T-helper 1 cell treated with Interleukin-12 subunit alpha and Interleukin-12 subunit beta and Interleukin-4 antibody, amounts not matched to agents 30 μg/mL and 1 μg/mL, for 36 hours (primary cell): Measurements from ENCODE around the gene BCL2L11.
"Not testable (repeated sequence)": the region's sequence is repeated elsewhere in the genome, so short reads cannot be mapped to it uniquely, and the experiment has no call there.

Source experiments
- H3K27ac Mint-ChIP-seq: one replicate; pipeline ENCODE4 v1.8.0; 2021; ENCODE audit warnings: mild to moderate bottlenecking, mixed read lengths
- H3K27me3 Mint-ChIP-seq: one replicate; pipeline ENCODE4 v1.8.0; 2021; ENCODE audit warnings: low read depth, mixed read lengths
- H3K36me3 Mint-ChIP-seq: one replicate; pipeline ENCODE4 v1.8.0; 2021; ENCODE audit warnings: low read depth, mixed read lengths
- H3K4me1 Mint-ChIP-seq: one replicate; pipeline ENCODE4 v1.8.0; 2021; ENCODE audit warnings: low read depth, mixed read lengths
- H3K4me3 Mint-ChIP-seq: one replicate; pipeline ENCODE4 v1.8.0; 2021; ENCODE audit warnings: mild to moderate bottlenecking, moderate library complexity, mixed read lengths
- H3K9me3 Mint-ChIP-seq: one replicate; pipeline ENCODE4 v1.8.0; 2021; ENCODE audit warnings: mixed read lengths

Gene BCL2L11

GRCh38 chr2:111120253-111121027 lies at the start of gene BCL2L11:
Gene BCL2L11, plus strand, starts transcription at chr2:111120914. Its CDS starts 2,832 bp downstream, at chr2:111123746.
- Mint-ChIP-seq H3K4me3 (peak within 1 kb of the TSS; percentile 96), H3K4me1 (peaks cover 50% of the 10 kb centered on the region), H3K9me3 (no peaks in the 10 kb centered on the region), H3K36me3 (peaks cover 31% of the 10 kb centered on the region), H3K27ac (peak within 1 kb of the TSS; percentile 86), H3K27me3 (peaks cover 48% of the 10 kb centered on the region)

GRCh38 chr2:111071600-111072171 lies 49.0 kb upstream of the BCL2L11 start:
- Mint-ChIP-seq H3K27ac (no peak overlapping the region), H3K4me1 (no peaks in the 10 kb centered on the region), H3K9me3 (peaks cover 27% of the 10 kb centered on the region), H3K36me3 (no peaks in the 10 kb centered on the region), H3K4me3 (no peak overlapping the region), H3K27me3 (peaks cover 55% of the 10 kb centered on the region)

GRCh38 chr2:111072220-111072871 lies 48.4 kb upstream of the BCL2L11 start:
- Mint-ChIP-seq H3K9me3 (peaks cover 30% of the 10 kb centered on the region), H3K36me3 (peaks cover 1% of the 10 kb centered on the region), H3K27ac (no peak overlapping the region), H3K27me3 (peaks cover 58% of the 10 kb centered on the region), H3K4me3 (no peak overlapping the region), H3K4me1 (no peaks in the 10 kb centered on the region)

- not testable (repeated sequence) for H3K4me1 Mint-ChIP-seq, H3K27ac Mint-ChIP-seq, H3K4me3 Mint-ChIP-seq, H3K36me3 Mint-ChIP-seq
- peaks cover 73% of the 10 kb centered on the region for H3K27me3 Mint-ChIP-seq
- peaks cover 15% of the 10 kb centered on the region for H3K9me3 Mint-ChIP-seq
Measured at GRCh38 chr2:111082659-111083058, 38.1 kb upstream of the BCL2L11 start.

GRCh38 chr2:111091811-111092211 lies 28.9 kb upstream of the BCL2L11 start:
- Mint-ChIP-seq H3K36me3 (no peaks in the 10 kb centered on the region), H3K9me3 (no peaks in the 10 kb centered on the region), H3K27ac (no peak overlapping the region), H3K27me3 (peaks cover 55% of the 10 kb centered on the region), H3K4me3 (no peak overlapping the region), H3K4me1 (peaks cover 3% of the 10 kb centered on the region)

- Mint-ChIP-seq H3K4me1 (peaks cover 3% of the 10 kb centered on the region), H3K9me3 (no peaks in the 10 kb centered on the region)
Measured at GRCh38 chr2:111094691-111095090, 26.0 kb upstream of the BCL2L11 start.

GRCh38 chr2:111095434-111095833 lies 25.3 kb upstream of the BCL2L11 start:
- Mint-ChIP-seq H3K36me3 (no peaks in the 10 kb centered on the region), H3K9me3 (peaks cover under 1% of the 10 kb centered on the region), H3K4me3 (no peak overlapping the region), H3K4me1 (peaks cover 8% of the 10 kb centered on the region), H3K27ac (no peak overlapping the region), H3K27me3 (peaks cover 57% of the 10 kb centered on the region)

More at GRCh38 chr2:111094691-111095090, 26.0 kb upstream of the BCL2L11 start:
- Mint-ChIP-seq H3K27me3 (peaks cover 56% of the 10 kb centered on the region), H3K27ac (no peak overlapping the region), H3K4me3 (no peak overlapping the region), H3K36me3 (no peaks in the 10 kb centered on the region)

GRCh38 chr2:111099402-111099801 lies 21.3 kb upstream of the BCL2L11 start:
- Mint-ChIP-seq H3K27me3 (peaks cover 59% of the 10 kb centered on the region), H3K4me3 (no peak overlapping the region), H3K27ac (no peak overlapping the region), H3K36me3 (no peaks in the 10 kb centered on the region), H3K9me3 (peaks cover 7% of the 10 kb centered on the region), H3K4me1 (peaks cover 12% of the 10 kb centered on the region)

- H3K36me3 Mint-ChIP-seq = no peaks in the 10 kb centered on the region
- H3K27ac Mint-ChIP-seq = no peak overlapping the region
- peaks cover 60% of the 10 kb centered on the region for H3K27me3 Mint-ChIP-seq
- peaks cover 7% of the 10 kb centered on the region for H3K9me3 Mint-ChIP-seq
- peaks cover 12% of the 10 kb centered on the region for H3K4me1 Mint-ChIP-seq
- no peak overlapping the region for H3K4me3 Mint-ChIP-seq
Measured at GRCh38 chr2:111100087-111100764, 20.5 kb upstream of the BCL2L11 start.

GRCh38 chr2:111100765-111101162 lies 19.9 kb upstream of the BCL2L11 start:
- peaks cover 12% of the 10 kb centered on the region for H3K4me1 Mint-ChIP-seq
- H3K4me3 Mint-ChIP-seq = no peak overlapping the region
- peaks cover 7% of the 10 kb centered on the region for H3K9me3 Mint-ChIP-seq
- H3K27ac Mint-ChIP-seq = no peak overlapping the region
- no peaks in the 10 kb centered on the region for H3K36me3 Mint-ChIP-seq
- peaks cover 64% of the 10 kb centered on the region for H3K27me3 Mint-ChIP-seq

- H3K27me3 Mint-ChIP-seq = peaks cover 72% of the 10 kb centered on the region
- peaks cover 7% of the 10 kb centered on the region for H3K9me3 Mint-ChIP-seq
- H3K4me1 Mint-ChIP-seq = peaks cover 12% of the 10 kb centered on the region
- H3K36me3 Mint-ChIP-seq = no peaks in the 10 kb centered on the region
- no peak overlapping the region for H3K4me3 Mint-ChIP-seq
- no peak overlapping the region for H3K27ac Mint-ChIP-seq
Measured at GRCh38 chr2:111101592-111101991, 19.1 kb upstream of the BCL2L11 start.

- Mint-ChIP-seq H3K9me3 (peaks cover 7% of the 10 kb centered on the region), H3K36me3 (no peaks in the 10 kb centered on the region), H3K27ac (no peak overlapping the region), H3K4me1 (peaks cover 12% of the 10 kb centered on the region), H3K27me3 (peaks cover 78% of the 10 kb centered on the region), H3K4me3 (no peak overlapping the region)
Measured at GRCh38 chr2:111102216-111102615, 18.5 kb upstream of the BCL2L11 start.

GRCh38 chr2:111105926-111106325 lies 14.8 kb upstream of the BCL2L11 start:
- H3K9me3 Mint-ChIP-seq = peaks cover 1% of the 10 kb centered on the region
- no peaks in the 10 kb centered on the region for H3K36me3 Mint-ChIP-seq
- H3K27ac Mint-ChIP-seq = no peak overlapping the region
- H3K27me3 Mint-ChIP-seq = peaks cover 76% of the 10 kb centered on the region
- peaks cover 1% of the 10 kb centered on the region for H3K4me1 Mint-ChIP-seq
- H3K4me3 Mint-ChIP-seq = no peak overlapping the region

GRCh38 chr2:111106706-111107105 lies 14.0 kb upstream of the BCL2L11 start:
- H3K4me1 Mint-ChIP-seq = peaks cover 3% of the 10 kb centered on the region
- H3K27ac Mint-ChIP-seq = no peak overlapping the region
- H3K9me3 Mint-ChIP-seq = no peaks in the 10 kb centered on the region
- peaks cover 77% of the 10 kb centered on the region for H3K27me3 Mint-ChIP-seq
- H3K36me3 Mint-ChIP-seq = no peaks in the 10 kb centered on the region
- H3K4me3 Mint-ChIP-seq = no peak overlapping the region
